Adrenal gland (tissue), 5 donors: ENCODE measurements around the gene INAFM2.

ENCODE experiments used
- POLR2A ChIP-seq, 2 donors: fragments of 450-650 bp; IDR thresholded peaks; one replicate each; pipeline ENCODE4 v1.6.1; 2017; ENCODE audit warnings: antibody characterized with exemption in 2 of 2, mild to moderate bottlenecking in 2 of 2, moderate library complexity in 1 of 2
- TF ChIP-seq, protein P1 (sequence below), 6 experiments: fragments of 450-650 bp in 4 of 6; fragments of 200-600 bp in 2 of 6; sonication (generic) in 1 of 6; IDR thresholded peaks; 1 replicate in 5 of 6; 2 replicates in 1 of 6; pipeline versions ENCODE4 v1.5.1 to v1.8.0; 2016 to 2021; ENCODE audit warnings: antibody characterized with exemption in 6 of 6, mild to moderate bottlenecking in 2 of 6, moderate library complexity in 1 of 6
- donor health status: DM: no; HTN: no; CAD: no.

DNA sequence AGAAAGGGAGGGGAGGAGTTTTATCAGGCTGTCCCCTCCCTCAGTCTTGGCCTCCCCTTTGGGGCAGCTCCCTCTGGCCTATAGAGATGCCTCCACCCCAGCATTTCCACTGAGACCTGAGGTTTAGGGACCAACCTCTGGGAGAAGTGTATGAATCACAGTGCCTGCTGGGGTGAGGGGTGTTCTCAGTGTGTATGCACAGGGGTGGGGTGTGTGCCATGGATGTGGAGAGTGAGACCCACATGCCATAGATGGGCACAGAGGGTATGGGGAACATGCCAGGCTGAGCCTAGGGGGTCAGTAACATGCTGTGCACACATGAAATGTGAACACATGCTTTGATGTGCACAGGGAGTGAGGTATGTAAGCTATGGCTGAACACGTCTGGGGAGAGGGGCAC lies 28.2 kb upstream of the INAFM2 start:
- no peak for TF ChIP-seq POLR2A (IDR thresholded peaks at IDR 0.05)
- TF ChIP-seq, protein P1, sequence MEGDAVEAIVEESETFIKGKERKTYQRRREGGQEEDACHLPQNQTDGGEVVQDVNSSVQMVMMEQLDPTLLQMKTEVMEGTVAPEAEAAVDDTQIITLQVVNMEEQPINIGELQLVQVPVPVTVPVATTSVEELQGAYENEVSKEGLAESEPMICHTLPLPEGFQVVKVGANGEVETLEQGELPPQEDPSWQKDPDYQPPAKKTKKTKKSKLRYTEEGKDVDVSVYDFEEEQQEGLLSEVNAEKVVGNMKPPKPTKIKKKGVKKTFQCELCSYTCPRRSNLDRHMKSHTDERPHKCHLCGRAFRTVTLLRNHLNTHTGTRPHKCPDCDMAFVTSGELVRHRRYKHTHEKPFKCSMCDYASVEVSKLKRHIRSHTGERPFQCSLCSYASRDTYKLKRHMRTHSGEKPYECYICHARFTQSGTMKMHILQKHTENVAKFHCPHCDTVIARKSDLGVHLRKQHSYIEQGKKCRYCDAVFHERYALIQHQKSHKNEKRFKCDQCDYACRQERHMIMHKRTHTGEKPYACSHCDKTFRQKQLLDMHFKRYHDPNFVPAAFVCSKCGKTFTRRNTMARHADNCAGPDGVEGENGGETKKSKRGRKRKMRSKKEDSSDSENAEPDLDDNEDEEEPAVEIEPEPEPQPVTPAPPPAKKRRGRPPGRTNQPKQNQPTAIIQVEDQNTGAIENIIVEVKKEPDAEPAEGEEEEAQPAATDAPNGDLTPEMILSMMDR (IDR thresholded peaks at IDR 0.05), result no peak
